Measurements from ENCODE around the gene ENTPD8. TPM values are rescaled to one million over a fixed set of nuclear protein-coding genes. Genes with fewer than 3 reads are reported as not detected.

ENTPD8 gene
- total and polyA plus RNA-seq, 2 of the 13 experiments (the other 11 are each of a cell fraction or from before 2014, with no cell fraction given) = 0.26 to 0.44 TPM

DNA sequence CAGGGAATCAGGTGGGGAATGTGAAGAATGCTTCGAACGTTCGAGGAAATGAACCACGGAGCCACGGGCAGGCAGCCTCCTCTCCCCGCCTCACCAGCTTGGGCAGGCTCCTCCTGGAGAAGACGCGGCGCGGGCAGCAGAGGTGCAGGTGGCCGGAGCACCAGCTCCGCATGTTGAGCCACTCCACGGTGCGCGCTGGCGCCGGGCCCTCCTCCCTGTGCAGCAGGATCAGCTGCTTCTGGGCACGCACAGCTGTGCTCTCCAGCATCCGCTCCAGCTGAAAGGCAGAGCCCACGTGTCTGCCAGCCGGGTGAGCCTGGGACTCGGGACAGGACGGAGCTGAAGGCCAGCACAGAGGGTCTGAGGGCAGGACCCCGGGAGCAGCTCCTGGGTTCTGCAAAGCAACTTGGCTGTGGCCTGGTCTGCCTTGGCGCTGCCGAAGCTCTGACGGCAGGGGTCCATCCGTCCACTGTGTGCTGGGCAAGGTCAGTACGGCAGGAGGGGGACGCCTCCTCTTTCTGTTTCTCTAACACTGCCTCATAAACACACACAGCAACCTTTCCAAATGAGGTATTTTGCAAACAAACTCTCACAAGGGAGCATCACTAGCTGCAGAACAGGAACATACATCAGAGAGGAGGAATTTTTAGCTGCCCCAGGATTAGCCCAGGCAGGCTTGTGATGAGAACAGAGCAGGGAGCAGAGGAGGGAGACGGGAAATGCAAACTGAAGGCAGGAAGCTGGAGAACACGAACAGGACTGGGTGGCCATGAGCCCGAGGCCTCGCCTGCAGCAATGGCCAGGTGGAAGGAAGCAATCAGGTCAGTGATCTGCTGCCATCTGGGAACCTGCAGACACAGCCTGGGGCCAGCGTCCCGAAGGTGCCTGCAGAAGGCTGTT is 38.1 kb upstream of the ENTPD8 start (continued):
- peak; percentile 79 for TF ChIP-seq ZMAT3 (CRISPR knock-in tag; conservative IDR thresholded peaks at IDR 0.05)
- peak; percentile 90 for TF ChIP-seq ZBTB38 (CRISPR knock-in tag; IDR thresholded peaks at IDR 0.05)

DNA sequence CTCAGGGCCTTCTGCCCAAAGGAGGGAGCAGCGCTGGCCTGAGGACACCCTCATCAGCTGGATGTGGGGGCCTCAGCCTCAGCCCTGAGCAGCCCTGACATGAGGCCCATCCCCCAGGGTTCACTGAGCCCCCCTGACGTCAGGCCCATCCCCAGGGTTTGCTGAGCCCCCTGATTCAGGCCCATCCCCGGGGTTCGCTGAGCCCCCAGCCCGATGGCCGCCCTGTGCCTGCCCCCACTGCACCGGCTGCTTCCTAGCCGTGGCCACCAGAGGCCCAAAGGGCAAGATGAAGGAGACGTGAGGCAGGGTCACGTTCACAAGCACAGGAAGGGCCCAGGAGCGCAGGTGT is 37.4 kb upstream of the ENTPD8 start:
- peak overlapping the region in 1 of 3 experiments; percentile 9; a peak in 1 of 6 replicates for H3K4me3 ChIP-seq (replicated peaks in 1 of 3; ENCODE audit: insufficient read depth in 1 of 3, low read depth in 2 of 3, low read length in 3 of 3)
- no peak overlapping the region for H2AFZ ChIP-seq (ENCODE audit: low read length)
- no peaks in the 10 kb centered on the region for H3K36me3 ChIP-seq (replicated peaks in 1 of 2; ENCODE audit: control insufficient read depth in 1 of 2, insufficient read depth in 2 of 2, low read length in 2 of 2)
- H3K4me1 ChIP-seq (ENCODE audit: insufficient read depth, low read length) = peaks cover 41% of the 10 kb centered on the region
- no TSS peak for BruUV-seq (replicated peaks)
- H3K9me3 ChIP-seq (ENCODE audit: low read length) = peaks cover 14% of the 10 kb centered on the region
- ATAC-seq (peak; percentile 7; the same call in 2 of the 3 replicates), DNase-seq (ENCODE audit: low spot score) (no peak), FAIRE-seq (no peak)
- H3K27me3 ChIP-seq (ENCODE audit: control insufficient read depth in 1 of 2, insufficient read depth in 2 of 2, low read length in 2 of 2) = peaks cover 5 to 23% of the 10 kb centered on the region in 2 experiments; a peak in 2 of 5 replicates
- no peak for TF ChIP-seq ZKSCAN8 (CRISPR knock-in tag; IDR thresholded peaks at IDR 0.05; ENCODE audit: borderline replicate concordance)
- TF ChIP-seq ZNF441 (CRISPR knock-in tag; IDR thresholded peaks at IDR 0.05; ENCODE audit: borderline replicate concordance) = 0 out of 2 replicates have a peak, but pooled peaks have one; percentile 43
- TF ChIP-seq ZNF891 (CRISPR knock-in tag; IDR thresholded peaks at IDR 0.05) = 0 out of 2 replicates have a peak, but pooled peaks have one; percentile 43
- 42% methylated on average over 4 of the region's 11 CpGs for WGBS (ENCODE audit: low lambda C conversion rate)
- POLR2A ChIA-PET = no interaction called here
- no peak overlapping the region for H3K9ac ChIP-seq (ENCODE audit: insufficient read depth, low read depth, low read length)
- CTCF ChIA-PET (ENCODE audit: low intra/inter-chr PET ratio, low total read pairs) = no interaction called here
- no peaks in the 10 kb centered on the region for H3K79me2 ChIP-seq (ENCODE audit: insufficient read depth, low read length)
- in situ Hi-C loops (cut with HindIII; ENCODE audit: extremely low pct_ligation_motif_present, low pct_unique_long_range_greater_than_20kb) (no loop called here), intact Hi-C loops (cut with micrococcal nuclease; ENCODE audit: unreplicated experiment) (no loop called here)
- H3K27ac ChIP-seq (ENCODE audit: extremely low read length, insufficient read depth, low read length) = no peak overlapping the region
- no peaks in the 10 kb centered on the region for H4K20me1 ChIP-seq (ENCODE audit: insufficient read depth, low read length)
- no peak overlapping the region; the same call in 1 of the 2 replicates for H3K4me2 ChIP-seq (ENCODE audit: low read depth, low read length)
